B cell (primary cell): ENCODE results near the gene CAMK2B. TPM values are rescaled to one million over a fixed set of nuclear protein-coding genes. Genes with fewer than 3 reads are reported as not detected.

Experiments
- ATAC-seq: fragments of 200-7000 bp; cut with Tn5 transposase; one replicate; pipeline ENCODE4 v1.10.0; 2021; ENCODE audit warnings: low read depth, mild to moderate bottlenecking, moderate number of reproducible peaks, moderate library complexity
- CTCF ChIA-PET: fragments of 350-600 bp; sonication (Branson Sonifier 250); formaldehyde crosslinking; loops from one replicate; lab custom pipeline; 2021; ENCODE audit warnings: antibody characterized with exemption, inconsistent platforms; lab: Charles Lee
- POLR2A ChIA-PET: fragments of 350-600 bp; sonication (Branson Sonifier 250); formaldehyde crosslinking; loops from one replicate; lab custom pipeline; 2021; ENCODE audit warnings: antibody characterized with exemption; lab: Charles Lee
- DNase-seq: peaks from one replicate; pipeline ENCODE4 v3.0.0; 2013
- H2AFZ ChIP-seq: 2 replicates; pipeline ENCODE4 v1.6.1; 2012; ENCODE audit warnings: mild to moderate bottlenecking, low read depth, low read length; ENCODE audit not compliant: insufficient read depth, poor library complexity, severe bottlenecking
- H3K27ac ChIP-seq, 2 donors: 1 replicate in 1 of 2; 2 replicates in 1 of 2; pipeline ENCODE4 v1.5.1; 2012 to 2013; ENCODE audit warnings: low read length in 2 of 2, mild to moderate bottlenecking in 2 of 2, moderate library complexity in 1 of 2
- H3K27me3 ChIP-seq, 4 experiments: fragments of 200-600 bp in 1 of 4; sonication (generic) in 1 of 4; replicated peaks in 1 of 4; 1 replicate in 2 of 4; 2 replicates in 2 of 4; pipeline versions ENCODE4 v1.6.1 to v1.7.0; 2013 to 2016; ENCODE audit warnings: low read length in 3 of 4, mild to moderate bottlenecking in 2 of 4, mixed read lengths in 1 of 4, moderate library complexity in 1 of 4; ENCODE audit not compliant: insufficient read depth in 4 of 4, control insufficient read depth in 3 of 4; ENCODE audit errors: control extremely low read depth in 1 of 4
- H3K36me3 ChIP-seq, 2 experiments: replicated peaks in 1 of 2; 1 replicate in 1 of 2; 2 replicates in 1 of 2; pipeline versions ENCODE4 v1.6.1 to v1.7.1; 2013; ENCODE audit warnings: low read length in 1 of 2; ENCODE audit not compliant: insufficient read depth in 2 of 2, control insufficient read depth in 1 of 2; ENCODE audit errors: control extremely low read depth in 1 of 2, extremely low read depth in 1 of 2
- H3K4me1 ChIP-seq, 2 donors: fragments of 200-600 bp in 1 of 2; sonication (generic) in 1 of 2; 1 replicate in 1 of 2; 2 replicates in 1 of 2; pipeline versions ENCODE4 v1.5.1 to v1.6.1; 2013 to 2017; ENCODE audit warnings: low read length in 2 of 2; ENCODE audit not compliant: control insufficient read depth in 2 of 2, insufficient read depth in 2 of 2
- H3K4me2 ChIP-seq: replicated peaks from 2 replicates; pipeline ENCODE3; 2012; ENCODE audit warnings: mild to moderate bottlenecking, low read depth, low read length; ENCODE audit not compliant: poor library complexity, severe bottlenecking
- H3K4me3 ChIP-seq, 5 experiments: fragments of 200-600 bp in 1 of 5; sonication (generic) in 1 of 5; 1 replicate in 3 of 5; 2 replicates in 2 of 5; pipeline versions ENCODE4 v1.5.1 to v1.7.0; 2011 to 2016; ENCODE audit warnings: low read length in 4 of 5, mild to moderate bottlenecking in 4 of 5, low read depth in 2 of 5, control low read depth in 1 of 5, moderate library complexity in 1 of 5; ENCODE audit not compliant: insufficient read depth in 1 of 5; ENCODE audit errors: control extremely low read depth in 1 of 5, extremely low read depth in 1 of 5
- H3K79me2 ChIP-seq: fragments of 200-600 bp; sonication (generic); one replicate; pipeline ENCODE4 v1.6.0; 2016; ENCODE audit warnings: low read length; ENCODE audit not compliant: control insufficient read depth, insufficient read depth
- H3K9ac ChIP-seq: fragments of 200-600 bp; sonication (generic); 2 replicates; pipeline ENCODE4 v1.6.1; 2017; ENCODE audit warnings: mild to moderate bottlenecking, low read length, moderate library complexity
- H3K9me3 ChIP-seq, 3 donors: one replicate each; pipeline versions ENCODE4 v1.6.1 to v1.7.1; 2013; ENCODE audit warnings: low read length in 2 of 3; ENCODE audit not compliant: control insufficient read depth in 2 of 3, insufficient read depth in 1 of 3; ENCODE audit errors: control extremely low read depth in 1 of 3
- H4K20me1 ChIP-seq: 2 replicates; pipeline ENCODE4 v1.6.0; 2012; ENCODE audit warnings: mild to moderate bottlenecking, low read length; ENCODE audit not compliant: insufficient read depth, control insufficient read depth, poor library complexity, severe bottlenecking
- H3K27ac Mint-ChIP-seq: one replicate; pipeline ENCODE4 v1.8.0; 2021; ENCODE audit warnings: mixed read lengths
- H3K27me3 Mint-ChIP-seq: one replicate; pipeline ENCODE4 v1.8.0; 2021; ENCODE audit warnings: mixed read lengths
- H3K4me1 Mint-ChIP-seq: one replicate; pipeline ENCODE4 v1.8.0; 2021; ENCODE audit warnings: mixed read lengths
- H3K4me3 Mint-ChIP-seq: one replicate; pipeline ENCODE4 v1.8.0; 2021; ENCODE audit warnings: mixed read lengths
- H3K9me3 Mint-ChIP-seq: one replicate; pipeline ENCODE4 v1.8.0; 2022; ENCODE audit warnings: mixed read lengths; ENCODE audit not compliant: insufficient read depth
- CTCF ChIP-seq: fragments of 200-600 bp; IDR thresholded peaks from one replicate; pipeline ENCODE4 v1.8.0; 2022; ENCODE audit warnings: antibody characterized with exemption, mild to moderate bottlenecking
- EZH2 ChIP-seq: IDR thresholded peaks from 2 replicates; pipeline ENCODE4 v1.6.1; 2012; ENCODE audit warnings: borderline replicate concordance, low read depth, mild to moderate bottlenecking, moderate library complexity, low read length; ENCODE audit not compliant: insufficient read depth, poor library complexity, severe bottlenecking
- WGBS: methylation state at CpG from one replicate; pipeline ENCODE4 v1.1.5; 2013; ENCODE audit warnings: missing lambda C conversion rate; ENCODE audit not compliant: insufficient coverage; 5-methylcytosine and 5-hydroxymethylcytosine counted together
- intact Hi-C: fragments of 100-400 bp; cut with micrococcal nuclease; formaldehyde crosslinking; loops from one replicate; pipeline ENCODE4 v1.10.0; 2022
- polyA plus RNA-seq: library from polyadenylated mRNA; depleted of rRNA; stranded (reverse); fragments of >200 nt; gene quantifications from 2 replicates; pipeline ENCODE4 v1.2.3, GENCODE V29; 2012
- total RNA-seq, 2 donors: library from RNA; stranded (reverse); fragments of 120-200 nt in 1 of 2; gene quantifications; 1 replicate in 1 of 2; 2 replicates in 1 of 2; pipeline versions ENCODE4 v1.2.3 to v1.2.4, GENCODE V29; 2013 to 2022

Gene CAMK2B
- total and polyA plus RNA-seq, 2 donors (not counting 1 experiment from before 2014, with no cell fraction given): 0.42 TPM; not detected in 1

- H3K9me3 Mint-ChIP-seq: no peaks in the 10 kb centered on the region
- H3K4me3 ChIP-seq: no peak overlapping the region
- peaks cover 0 to 5% (median 0%) of the 10 kb centered on the region in 4 experiments for H3K27me3 ChIP-seq
- POLR2A ChIA-PET: no interaction called here
- peaks cover 0 to under 1% of the 10 kb centered on the region in 2 donors for H3K4me1 ChIP-seq
- WGBS: 93% methylated on average over 8 of the region's 8 CpGs
- H4K20me1 ChIP-seq: no peaks in the 10 kb centered on the region
- no peaks in the 10 kb centered on the region for H3K36me3 ChIP-seq
- no peaks in the 10 kb centered on the region for H3K9me3 ChIP-seq
- H3K4me1 Mint-ChIP-seq: peaks cover 1% of the 10 kb centered on the region
- H3K27ac ChIP-seq: no peak overlapping the region
- no peak for TF ChIP-seq CTCF
- no peak for TF ChIP-seq EZH2
- peaks cover 6% of the 10 kb centered on the region for H3K27me3 Mint-ChIP-seq
- H3K79me2 ChIP-seq: no peaks in the 10 kb centered on the region
- H3K4me2 ChIP-seq: no peak overlapping the region
- DNase-seq: no peak
- CTCF ChIA-PET: interaction anchor here (0.7 kb wide), 1 partner anchor 19 kb away, joined by 3 read pairs; no protein-coding TSS in a partner anchor
- ATAC-seq: no peak
- H2AFZ ChIP-seq: no peak overlapping the region
- no peak overlapping the region for H3K9ac ChIP-seq
- intact Hi-C loops: no loop called here
- no peak overlapping the region for H3K27ac Mint-ChIP-seq
- H3K4me3 Mint-ChIP-seq: no peak overlapping the region
Measured at GRCh38 chr7:44266526-44266925, 58.9 kb downstream of the CAMK2B start.

DNA sequence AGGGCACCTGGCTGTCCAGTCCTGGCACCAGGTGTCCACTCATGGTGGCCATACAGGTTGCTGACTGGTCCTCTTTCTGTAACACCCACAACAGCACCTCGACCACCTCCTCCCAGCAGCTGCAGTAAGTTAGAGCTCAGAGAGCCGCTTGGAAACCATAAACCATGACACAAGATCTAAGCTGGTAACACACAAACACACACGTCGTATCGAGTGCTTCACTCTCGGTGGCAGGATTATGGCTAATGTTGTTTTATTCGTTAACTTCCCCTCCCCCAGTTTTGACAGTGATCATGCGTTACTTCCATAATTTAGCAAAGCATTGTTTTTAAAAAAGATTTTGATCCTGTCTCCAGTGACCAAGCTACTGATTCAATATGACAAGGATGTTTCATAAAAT lies 59.7 kb downstream of the CAMK2B start:
- no peaks in the 10 kb centered on the region for H3K36me3 ChIP-seq
- no peak for DNase-seq
- WGBS: 67% methylated on average over 1 of the region's 8 CpGs
- H3K27me3 ChIP-seq: peaks cover 0 to 5% (median 0%) of the 10 kb centered on the region in 4 experiments
- no peak for ATAC-seq
- no peak overlapping the region for H2AFZ ChIP-seq
- Mint-ChIP-seq H3K9me3 (no peaks in the 10 kb centered on the region), H3K27me3 (peaks cover 6% of the 10 kb centered on the region), H3K4me1 (peaks cover 6% of the 10 kb centered on the region), H3K4me3 (no peak overlapping the region), H3K27ac (no peak overlapping the region)
- H3K27ac ChIP-seq: no peak overlapping the region
- H4K20me1 ChIP-seq: no peaks in the 10 kb centered on the region
- no peak overlapping the region for H3K9ac ChIP-seq
- intact Hi-C loops: no loop called here
- no peaks in the 10 kb centered on the region for H3K9me3 ChIP-seq
- POLR2A ChIA-PET: no interaction called here
- TF ChIP-seq EZH2: no peak
- TF ChIP-seq CTCF: no peak
- H3K4me3 ChIP-seq: no peak overlapping the region
- CTCF ChIA-PET: interaction anchor here (0.7 kb wide), 1 partner anchor 18 kb away, joined by 3 read pairs; no protein-coding TSS in a partner anchor
- no peak overlapping the region for H3K4me2 ChIP-seq
- H3K79me2 ChIP-seq: no peaks in the 10 kb centered on the region
- peaks cover 6 to 8% of the 10 kb centered on the region in 2 donors for H3K4me1 ChIP-seq
